Skeletal muscle tissue (tissue), 5 donors: ENCODE data around the gene ZNF749. TPM values are rescaled to one million over a fixed set of nuclear protein-coding genes. Genes with fewer than 3 reads are reported as not detected.
"Not testable (repeated sequence)": the region's sequence is repeated elsewhere in the genome, so short reads cannot be mapped to it uniquely, and the experiment has no call there.

Source experiments
- H3K27ac ChIP-seq: one replicate; pipeline ENCODE4 v1.7.0; 2013; ENCODE audit warnings: mild to moderate bottlenecking, low read depth, low read length, inconsistent platforms
- H3K27me3 ChIP-seq, 3 donors: one replicate each; pipeline ENCODE4 v1.7.0; 2013; ENCODE audit warnings: low read length in 3 of 3; ENCODE audit not compliant: control insufficient read depth in 3 of 3, insufficient read depth in 3 of 3
- H3K36me3 ChIP-seq, 3 donors: one replicate each; pipeline ENCODE4 v1.7.0; 2013; ENCODE audit warnings: low read length in 3 of 3; ENCODE audit not compliant: control insufficient read depth in 3 of 3, insufficient read depth in 3 of 3
- H3K4me1 ChIP-seq, 3 donors: one replicate each; pipeline ENCODE4 v1.7.0; 2013; ENCODE audit warnings: low read length in 3 of 3, mild to moderate bottlenecking in 3 of 3; ENCODE audit not compliant: control insufficient read depth in 3 of 3, insufficient read depth in 3 of 3
- H3K4me3 ChIP-seq, 3 donors: one replicate each; pipeline ENCODE4 v1.7.0; 2013; ENCODE audit warnings: low read length in 3 of 3
- H3K9ac ChIP-seq, 3 donors: one replicate each; pipeline ENCODE4 v1.7.0; 2013; ENCODE audit warnings: low read length in 3 of 3, mild to moderate bottlenecking in 3 of 3, moderate library complexity in 2 of 3, low read depth in 1 of 3
- H3K9me3 ChIP-seq, 3 donors: one replicate each; pipeline ENCODE4 v1.7.0; 2013; ENCODE audit warnings: low read length in 3 of 3; ENCODE audit not compliant: control insufficient read depth in 3 of 3
- small RNA-seq: library from RNA; depleted of rRNA; stranded (forward); fragments of <200 nt; gene quantifications from one replicate; pipeline ENCODE3, GENCODE V24; 2014
- total RNA-seq: library from RNA; depleted of rRNA; stranded (reverse); fragments of >200 nt; gene quantifications from one replicate; pipeline ENCODE4 v1.2.3, GENCODE V29; 2014
- donor health status: Osteomylitis.

The ZNF749 gene
- total RNA-seq, 1 donor from 2014 or later = 13.6 TPM

DNA sequence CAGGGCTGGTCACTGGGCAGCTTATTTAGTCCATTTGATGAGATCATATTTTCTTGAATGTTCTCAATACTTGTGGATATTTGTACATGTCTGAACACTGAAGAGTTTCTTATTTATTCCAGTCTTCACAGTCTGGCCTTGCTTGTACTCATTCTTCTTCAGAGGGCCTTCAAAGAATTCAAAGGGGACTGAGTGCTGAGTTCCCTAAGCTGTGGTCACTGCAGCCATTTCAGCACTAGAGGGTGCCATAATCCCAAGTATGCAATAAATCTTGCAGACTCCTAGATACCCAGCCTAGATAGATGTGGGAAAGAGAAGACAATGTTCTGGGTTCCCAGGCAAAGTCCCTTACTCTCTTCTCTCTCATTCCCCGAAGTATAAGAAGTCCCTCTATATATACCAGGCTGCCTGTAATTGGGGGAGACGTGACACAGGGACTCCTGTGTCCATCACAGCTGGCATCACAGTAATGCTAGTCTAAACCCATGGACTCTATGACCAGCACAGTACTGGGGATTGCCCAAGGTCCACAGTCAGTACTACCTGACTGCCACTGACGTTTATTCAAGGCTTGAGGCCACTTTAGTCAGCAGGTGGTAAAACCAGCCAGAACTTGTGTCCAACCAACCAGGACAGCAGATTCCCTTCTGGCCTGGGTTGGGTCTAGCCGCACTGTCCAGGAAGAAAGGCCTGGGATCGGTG, 30.7 kb downstream of the ZNF749 start:
- Histone ChIP-seq H3K4me1 (peaks cover 5 to 18% (median 13%) of the 10 kb centered on the region in 3 donors), H3K9ac (peak overlapping the region in 1 of 3 donors; percentile 34), H3K36me3 (peaks cover 0 to 10% (median 4%) of the 10 kb centered on the region in 3 donors), H3K4me3 (peak overlapping the region; percentile 33 to 50 (median 46)), H3K27me3 (no peaks in the 10 kb centered on the region), H3K27ac (peak overlapping the region; percentile 57), H3K9me3 (peaks cover 5 to 45% (median 9%) of the 10 kb centered on the region in 3 donors)

DNA sequence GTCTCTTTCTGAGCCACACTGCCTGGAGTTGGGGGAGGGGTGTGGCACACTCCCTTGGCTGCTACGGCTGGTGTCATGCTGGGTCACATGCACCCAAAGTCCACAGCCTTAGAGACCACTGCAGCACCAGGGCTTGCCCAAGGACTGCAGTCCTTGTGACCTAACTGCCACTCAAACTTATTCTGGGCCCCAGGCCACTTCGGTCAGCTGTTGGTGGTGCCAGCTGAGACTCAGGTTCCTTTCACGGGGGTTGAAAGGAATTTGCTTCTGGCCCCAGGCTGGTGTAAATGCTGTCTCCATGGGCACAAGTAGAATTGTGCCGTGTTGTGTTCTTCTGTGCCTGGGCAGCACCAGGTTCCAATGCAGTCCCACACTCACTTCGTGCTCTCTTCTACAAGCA, 31.4 kb downstream of the ZNF749 start:
- Histone ChIP-seq H3K27ac (peak overlapping the region; percentile 57), H3K4me3 (peak overlapping the region; percentile 33 to 57 (median 50)), H3K27me3 (no peaks in the 10 kb centered on the region), H3K36me3 (peaks cover 0 to 10% (median 6%) of the 10 kb centered on the region in 3 donors), H3K9me3 (peaks cover 7 to 48% (median 10%) of the 10 kb centered on the region in 3 donors), H3K9ac (peak overlapping the region in 1 of 3 donors; percentile 34), H3K4me1 (peaks cover 5 to 18% (median 13%) of the 10 kb centered on the region in 3 donors)

DNA sequence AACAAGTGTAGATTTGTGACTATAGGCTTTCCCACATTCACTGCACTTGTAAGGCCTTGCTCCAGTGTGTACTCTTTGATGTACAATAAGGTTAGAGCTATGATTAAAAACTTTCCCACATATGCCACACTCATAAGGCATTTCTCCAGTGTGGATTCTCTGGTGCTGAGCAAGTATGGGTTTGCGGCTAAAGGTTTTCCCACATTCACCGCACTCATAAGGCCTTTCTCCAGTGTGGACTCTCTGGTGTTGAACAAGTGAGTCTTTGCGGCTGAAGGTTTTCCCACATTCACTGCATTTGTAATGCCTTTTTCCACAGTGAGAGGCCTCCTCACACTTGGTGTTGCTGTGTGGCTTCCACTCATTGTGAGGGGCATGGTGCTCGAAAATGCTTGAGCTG, 38.5 kb downstream of the ZNF749 start:
- Histone ChIP-seq H3K4me1 (peaks cover 9 to 21% (median 10%) of the 10 kb centered on the region in 3 donors), H3K27me3 (no peaks in the 10 kb centered on the region), H3K4me3 (peak overlapping the region in 2 of 3 donors; percentile 8 to 48), H3K9me3 (peaks cover 36 to 72% (median 36%) of the 10 kb centered on the region in 3 donors), H3K27ac (no peak overlapping the region), H3K9ac (no peak overlapping the region), H3K36me3 (peaks cover 42 to 47% (median 46%) of the 10 kb centered on the region in 3 donors)

DNA sequence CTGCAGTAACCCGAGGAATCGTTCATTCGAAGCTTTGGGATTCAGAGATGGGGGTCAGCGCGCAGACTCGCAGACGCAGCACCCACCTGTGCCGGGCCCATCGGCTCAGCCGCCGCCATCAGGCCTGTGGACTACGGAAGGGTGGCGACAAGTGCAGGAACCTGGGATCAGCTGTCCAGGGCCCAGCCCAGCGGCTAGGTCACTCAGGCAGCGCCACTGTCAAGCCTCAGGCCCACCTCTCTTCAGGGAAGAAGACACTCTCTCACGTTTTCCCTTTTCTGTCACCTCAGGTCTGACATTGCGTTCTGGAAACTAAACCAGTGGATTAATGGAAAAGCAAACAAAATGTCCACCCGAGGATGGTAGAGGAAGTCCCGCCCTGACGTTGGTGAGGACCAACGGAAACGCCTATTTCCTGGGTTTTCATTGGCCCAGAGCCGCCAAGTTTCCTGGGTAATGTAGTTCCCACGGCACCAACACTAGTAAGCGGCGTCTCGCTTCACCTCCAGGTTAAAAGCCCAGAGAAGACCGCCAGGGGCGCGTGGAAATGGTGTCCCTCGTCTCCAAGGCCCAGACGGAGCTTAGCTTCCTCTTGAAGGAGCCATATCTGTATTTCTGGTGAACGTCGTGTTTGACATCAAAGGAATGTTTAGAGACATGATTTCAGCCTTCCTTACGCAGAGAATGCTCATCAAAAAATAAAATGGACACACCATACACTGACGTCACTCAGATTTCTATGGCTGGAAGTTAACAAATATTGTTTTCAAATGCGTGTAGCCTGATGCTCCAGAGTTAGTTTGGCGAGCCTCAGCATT, 42.3 kb downstream of the ZNF749 start, which contains the start of gene ZNF772:
TSS of gene ZNF772 (minus strand) at position 376 of the 818 bp plus-strand sequence. CDS start at position 119, 257 bp downstream.
- H3K27ac ChIP-seq = peak within 1 kb of the TSS; percentile 72

DNA sequence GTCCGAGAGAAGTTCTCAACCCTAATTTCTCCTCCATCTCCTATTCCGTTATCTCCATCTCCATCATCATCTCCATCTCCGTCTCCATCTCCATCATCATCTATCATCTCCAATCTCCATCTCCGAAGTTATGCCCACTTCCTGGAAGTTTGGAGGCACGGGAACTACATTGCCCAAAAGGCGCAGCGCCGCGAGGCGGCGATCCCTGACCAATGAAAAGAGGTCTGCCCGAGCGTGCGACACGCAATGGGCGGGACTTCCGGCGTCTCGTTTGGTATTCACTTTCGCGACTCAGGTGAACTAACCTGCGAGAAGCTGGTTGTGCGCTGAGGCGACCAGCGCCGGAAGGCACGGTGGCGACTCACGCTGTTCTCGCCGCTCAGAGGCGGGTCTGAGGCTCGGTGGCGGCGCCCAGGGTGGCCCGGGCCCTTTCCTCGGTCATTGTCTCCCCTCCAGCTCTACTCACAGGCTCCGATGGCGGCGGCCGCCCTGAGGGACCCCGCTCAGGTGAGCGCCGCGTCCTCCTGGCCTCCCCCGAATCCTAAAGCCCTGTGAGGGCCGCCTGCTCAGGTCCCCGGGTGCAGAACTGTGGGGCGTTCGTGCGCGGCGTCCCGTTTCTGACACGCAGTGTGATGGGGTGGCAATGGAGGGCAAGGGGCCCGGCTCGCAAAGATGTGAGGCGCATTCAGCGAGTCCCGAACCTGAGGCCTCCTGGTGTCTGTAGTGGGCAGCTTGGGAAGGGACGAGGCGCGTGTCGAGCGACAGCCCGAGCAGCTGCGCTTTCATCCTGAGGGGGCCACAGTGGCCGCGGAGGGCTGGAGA, 52.6 kb downstream of the ZNF749 start, which contains the start of gene ZNF419:
TSS of gene ZNF419 (plus strand) at position 274 of the 822 bp plus-strand sequence. CDS start at position 475, 201 bp downstream.
- H3K4me3 ChIP-seq = peak within 1 kb of the TSS; percentile 89 to 99 (median 98)
- not testable (repeated sequence) for H3K9me3 ChIP-seq, H3K27me3 ChIP-seq, H3K4me1 ChIP-seq
- peak within 1 kb of the TSS; percentile 89 to 95 (median 90) for H3K9ac ChIP-seq
- peak within 1 kb of the TSS; percentile 30 for H3K27ac ChIP-seq
- H3K36me3 ChIP-seq = peaks cover 15 to 21% (median 20%) of the 10 kb centered on the region in 3 donors

More for the DNA sequence above, 42.3 kb downstream of the ZNF749 start, which contains the start of gene ZNF772:
- Histone ChIP-seq H3K9me3 (peaks cover 28 to 44% (median 31%) of the 10 kb centered on the region in 3 donors), H3K9ac (peak within 1 kb of the TSS; percentile 89 to 94 (median 93)), H3K4me1 (peaks cover 9 to 21% (median 10%) of the 10 kb centered on the region in 3 donors), H3K36me3 (peaks cover 37 to 43% (median 41%) of the 10 kb centered on the region in 3 donors), H3K4me3 (peak within 1 kb of the TSS; percentile 93 to 97 (median 95)), H3K27me3 (no peaks in the 10 kb centered on the region)

GRCh38 chr19:57488299-57488644, 53.1 kb downstream of the ZNF749 start:
- Histone ChIP-seq H3K9ac (peak overlapping the region in 1 of 3 donors; percentile 26), H3K4me3 (peak overlapping the region; percentile 21 to 42 (median 38)), H3K36me3 (peaks cover 19 to 27% (median 25%) of the 10 kb centered on the region in 3 donors)
- H3K9me3 ChIP-seq, H3K27ac ChIP-seq, H3K4me1 ChIP-seq, H3K27me3 ChIP-seq: not testable (repeated sequence)

Small RNA genes lying within 50 kb of the gene (small RNA-seq; reads per million reads assigned to genes)
- not detected for gene VN1R107P

Other genes starting within 250 kb of the ZNF749 start
- gene ZNF264, start 243.8 kb upstream of the ZNF749 start, total RNA-seq = 24.0 TPM
- gene AURKC, start 204.3 kb upstream of the ZNF749 start, total RNA-seq = not detected
- 26.1 TPM for gene ZNF805, start 194.7 kb upstream of the ZNF749 start, total RNA-seq
- gene ZNF460, start 154.8 kb upstream of the ZNF749 start, total RNA-seq = 101 TPM
- gene ZNF543, start 114.9 kb upstream of the ZNF749 start, total RNA-seq = 18.8 TPM
- gene ZNF304, start 84.1 kb upstream of the ZNF749 start, total RNA-seq = 16.2 TPM
- 25.1 TPM for gene TRAPPC2B, start 71.8 kb upstream of the ZNF749 start, total RNA-seq
- 3.1 TPM for gene ZNF547, start 71.8 kb upstream of the ZNF749 start, total RNA-seq
- gene ZNF548, start 45.5 kb upstream of the ZNF749 start, total RNA-seq = 27.7 TPM
- 14.1 TPM for gene ZNF17, start 24.2 kb upstream of the ZNF749 start, total RNA-seq
- gene VN1R1, start 21.8 kb downstream of the ZNF749 start, total RNA-seq = 1.0 TPM
- gene ZNF772, start 42.2 kb downstream of the ZNF749 start, total RNA-seq = 15.1 TPM
- gene ZNF419, start 52.4 kb downstream of the ZNF749 start, total RNA-seq = 9.9 TPM
- gene ZNF773, start 64.6 kb downstream of the ZNF749 start, total RNA-seq = 9.9 TPM
- gene ZNF549, start 92.0 kb downstream of the ZNF749 start, total RNA-seq = 8.9 TPM
- gene ZNF550, start 124.5 kb downstream of the ZNF749 start, total RNA-seq = 6.3 TPM
- 7.8 TPM for gene ZNF416, start 143.6 kb downstream of the ZNF749 start, total RNA-seq
- 10.4 TPM for gene ZIK1, start 148.8 kb downstream of the ZNF749 start, total RNA-seq
- 6.8 TPM for gene ZNF530, start 164.6 kb downstream of the ZNF749 start, total RNA-seq
- gene ZNF134, start 178.9 kb downstream of the ZNF749 start, total RNA-seq = 17.7 TPM
- 12.5 TPM for gene ZNF211, start 197.8 kb downstream of the ZNF749 start, total RNA-seq
- gene ZSCAN4, start 233.6 kb downstream of the ZNF749 start, total RNA-seq = not detected
- 11.5 TPM for gene ZNF551, start 246.7 kb downstream of the ZNF749 start, total RNA-seq